Heart left ventricle (tissue), 16 donors: ENCODE measurements around the gene TNFRSF4. TPM values are rescaled to one million over a fixed set of nuclear protein-coding genes. Genes with fewer than 3 reads are reported as not detected.

Experiments used
- ATAC-seq, 4 donors: fragments of 200-7000 bp; cut with Tn5 transposase; one replicate each; pipeline ENCODE4 v1.9.1; 2020 to 2022; ENCODE audit warnings: moderate library complexity in 4 of 4, mild to moderate bottlenecking in 3 of 4, moderate number of reproducible peaks in 1 of 4
- DNase-seq, 5 donors: peaks; one replicate each; pipeline ENCODE4 v3.0.0-alpha.2; 2020
- H3K27ac ChIP-seq, 12 donors: fragments of 200-600 bp; sonication (generic) in 4 of 12; one replicate each; pipeline versions ENCODE4 v1.5.0 to v1.8.0; 2016 to 2022; ENCODE audit warnings: mild to moderate bottlenecking in 2 of 12
- H3K27me3 ChIP-seq, 9 donors: fragments of 200-600 bp; sonication (generic) in 2 of 9; one replicate each; pipeline versions ENCODE4 v1.5.1 to v1.8.0; 2016 to 2022; ENCODE audit warnings: mild to moderate bottlenecking in 3 of 9
- H3K36me3 ChIP-seq, 9 donors: fragments of 200-600 bp; sonication (generic) in 2 of 9; one replicate each; pipeline versions ENCODE4 v1.5.0 to v1.8.0; 2018 to 2022; ENCODE audit warnings: mild to moderate bottlenecking in 2 of 9
- H3K4me1 ChIP-seq, 12 donors: fragments of 200-600 bp; sonication (generic) in 4 of 12; one replicate each; pipeline versions ENCODE4 v1.5.0 to v1.8.0; 2016 to 2022; ENCODE audit warnings: mild to moderate bottlenecking in 3 of 12
- H3K4me3 ChIP-seq, 12 donors: fragments of 200-600 bp; sonication (generic) in 4 of 12; one replicate each; pipeline versions ENCODE4 v1.5.0 to v1.8.0; 2017 to 2022; ENCODE audit warnings: mild to moderate bottlenecking in 9 of 12, moderate library complexity in 4 of 12
- H3K9me3 ChIP-seq, 12 donors: fragments of 200-600 bp; sonication (generic) in 4 of 12; one replicate each; pipeline versions ENCODE4 v1.5.0 to v1.8.0; 2016 to 2022; ENCODE audit warnings: mild to moderate bottlenecking in 1 of 12
- POLR2A ChIP-seq, 2 donors: fragments of 450-650 bp; IDR thresholded peaks; one replicate each; pipeline ENCODE4 v1.6.1; 2017; ENCODE audit warnings: antibody characterized with exemption in 2 of 2, mild to moderate bottlenecking in 2 of 2, moderate library complexity in 2 of 2
- WGBS, 4 donors: extraction: QIAGEN DNeasy Blood & Tissue Kit in 2 of 4; methylation state at CpG; one replicate each; pipeline versions ENCODE4 v1.1.5 to v1.1.7; 2013 to 2018; 5-methylcytosine and 5-hydroxymethylcytosine counted together
- intact Hi-C, 10 donors: fragments of 100-400 bp; cut with DNase I; formaldehyde crosslinking; loops; one replicate each; pipeline versions ENCODE4 v1.11.1 to v1.14.2; 2022
- polyA plus RNA-seq, 2 donors: library from polyadenylated mRNA; stranded (reverse); fragments of 200-250 nt; gene quantifications; one replicate each; pipeline ENCODE4 v1.2.3, GENCODE V29; 2013
- total RNA-seq, 9 donors: library from RNA; depleted of rRNA in 2 of 9; stranded (reverse); fragments of >200 nt in 2 of 9; fragmentation: NEBNext Ultra II Directional in 3 of 9; extraction: Animal tissue kit (Norgen Biotek cat#: 25700) in 3 of 9; gene quantifications; one replicate each; pipeline versions ENCODE4 v1.1.0 to v1.2.4, GENCODE V29; 2016 to 2023
- TF ChIP-seq, protein P1 (sequence below), 12 donors: fragments of 200-600 bp; sonication (generic) in 4 of 12; IDR thresholded peaks; one replicate each; pipeline versions ENCODE4 v1.5.0 to v1.8.0; 2018 to 2022; ENCODE audit warnings: antibody characterized with exemption in 12 of 12, mild to moderate bottlenecking in 5 of 12
- donor health status: ischemic (EF 13 %, LVEDD 7.1; RV severe dilation, severe dysfunction).
- donor health status: healthy with polysubstance abuse.
- donor health status: DM: no; HTN: yes; CAD: no.
- donor health status: DM: no; HTN: no; CAD: no.
- donor health status: ischemic (EF 25% LVEDD 6.9; RV normal size, moderate dysfunction).
- donor health status: ischemic (EF 25% LVEDD 5.7; RV mildly dilated, moderate dysfunction).
- donor health status: healthy.
- donor health status: DM: yes; HTN: yes; CAD: no.
- donor health status: ischemic (EF 35%, LVEDD 5.7; RV mildly dilated, moderate dysfunction).
- donor health status: nonischemic (EF 11% LVEDD 7.7; RV severe dilation, severe dysfunction).
- donor health status: DM: yes; HTN: yes; CAD: no.
- donor health status: PGD.
- donor health status: ischemic (EF 29% LVEDD 5.4; RV normal size, mild dysfunction).
- donor health status: nonischemic (EF 23%, LVEDD 6.1; RV moderate dilation, normal function).

TNFRSF4 gene
- total and polyA plus RNA-seq, 11 donors: 1.1 to 23.8 (median 2.7) TPM

DNA sequence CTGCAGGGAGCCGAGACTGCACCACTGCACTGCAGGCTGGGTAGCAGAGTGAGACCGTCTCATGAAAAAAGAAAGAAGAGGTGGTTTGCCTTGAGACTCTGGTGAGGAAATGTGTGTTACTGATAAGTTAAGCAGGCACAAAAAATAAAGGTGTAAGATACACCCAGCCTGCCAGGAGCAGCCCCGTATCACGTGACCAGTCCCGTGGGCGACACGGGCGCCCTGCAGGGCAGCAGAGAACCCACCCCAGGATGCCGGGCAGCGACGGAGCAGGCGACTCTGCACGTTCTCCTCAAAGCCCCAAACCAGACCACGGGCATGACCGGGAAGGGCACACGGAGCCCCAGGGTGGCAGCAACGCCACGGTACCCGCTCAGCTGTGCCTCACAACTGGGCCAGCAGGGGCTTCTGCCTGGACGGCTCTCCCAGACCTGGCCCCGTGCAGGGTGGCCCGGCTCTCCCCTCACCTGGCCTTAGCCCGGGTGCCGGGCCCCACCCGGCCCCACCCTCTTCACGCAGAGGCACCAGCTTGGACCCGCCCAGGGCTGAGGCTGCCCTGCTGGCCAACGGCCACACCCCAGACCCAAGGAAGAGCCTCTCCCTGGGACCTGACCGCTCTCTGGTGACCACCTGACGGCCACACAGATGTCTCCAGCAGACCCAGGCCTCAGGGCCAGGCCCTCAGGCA, 8.1 kb upstream of the TNFRSF4 start:
- Histone ChIP-seq H3K9me3 (no peaks in the 10 kb centered on the region), H3K4me3 (no peak overlapping the region), H3K36me3 (peaks cover 0 to 96% (median 84%) of the 10 kb centered on the region in 9 donors), H3K27me3 (no peaks in the 10 kb centered on the region), H3K4me1 (peaks cover 0 to 22% (median 0%) of the 10 kb centered on the region in 12 donors), H3K27ac (no peak overlapping the region)
- no peak for ATAC-seq
- DNase-seq: no peak
- TF ChIP-seq, protein P1, sequence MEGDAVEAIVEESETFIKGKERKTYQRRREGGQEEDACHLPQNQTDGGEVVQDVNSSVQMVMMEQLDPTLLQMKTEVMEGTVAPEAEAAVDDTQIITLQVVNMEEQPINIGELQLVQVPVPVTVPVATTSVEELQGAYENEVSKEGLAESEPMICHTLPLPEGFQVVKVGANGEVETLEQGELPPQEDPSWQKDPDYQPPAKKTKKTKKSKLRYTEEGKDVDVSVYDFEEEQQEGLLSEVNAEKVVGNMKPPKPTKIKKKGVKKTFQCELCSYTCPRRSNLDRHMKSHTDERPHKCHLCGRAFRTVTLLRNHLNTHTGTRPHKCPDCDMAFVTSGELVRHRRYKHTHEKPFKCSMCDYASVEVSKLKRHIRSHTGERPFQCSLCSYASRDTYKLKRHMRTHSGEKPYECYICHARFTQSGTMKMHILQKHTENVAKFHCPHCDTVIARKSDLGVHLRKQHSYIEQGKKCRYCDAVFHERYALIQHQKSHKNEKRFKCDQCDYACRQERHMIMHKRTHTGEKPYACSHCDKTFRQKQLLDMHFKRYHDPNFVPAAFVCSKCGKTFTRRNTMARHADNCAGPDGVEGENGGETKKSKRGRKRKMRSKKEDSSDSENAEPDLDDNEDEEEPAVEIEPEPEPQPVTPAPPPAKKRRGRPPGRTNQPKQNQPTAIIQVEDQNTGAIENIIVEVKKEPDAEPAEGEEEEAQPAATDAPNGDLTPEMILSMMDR (IDR thresholded peaks at IDR 0.05): no peak
- no peak for TF ChIP-seq POLR2A (IDR thresholded peaks at IDR 0.05)
- WGBS, 4 donors: 84 to 89% (median 86%) methylated on average over 21 to 30 of the region's 30 CpGs
- intact Hi-C loops: loop anchor here in 1 of 10 donors (10.0 kb wide), 1 partner anchor 97 kb away; no protein-coding TSS in a partner anchor

DNA sequence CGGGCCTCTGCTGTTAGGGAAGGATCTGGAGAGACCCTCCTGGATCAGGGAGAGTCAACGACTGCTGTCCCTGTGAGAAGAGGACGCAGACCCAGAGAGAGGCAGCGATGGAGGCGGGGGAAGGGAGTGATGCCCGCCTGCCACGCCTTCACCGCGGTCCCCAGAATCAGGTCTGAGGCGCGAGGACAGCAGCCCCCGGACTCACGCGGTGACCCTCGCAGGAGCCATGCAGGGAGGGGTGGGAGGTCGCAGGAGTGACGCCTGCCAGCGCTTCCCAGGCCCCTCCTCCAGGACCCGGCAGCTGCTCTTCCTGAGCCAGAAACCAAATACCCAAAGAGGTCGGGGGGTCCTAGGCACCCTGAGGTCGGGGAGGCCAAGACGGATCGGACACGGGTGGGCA, 6.2 kb upstream of the TNFRSF4 start:
- TF ChIP-seq, protein P1 (IDR thresholded peaks at IDR 0.05): no peak
- no peak overlapping the region for H3K4me3 ChIP-seq
- H3K36me3 ChIP-seq: peaks cover 0 to 94% (median 79%) of the 10 kb centered on the region in 9 donors
- H3K9me3 ChIP-seq: no peaks in the 10 kb centered on the region
- H3K27ac ChIP-seq: no peak overlapping the region
- H3K27me3 ChIP-seq: no peaks in the 10 kb centered on the region
- 86 to 90% (median 88%) methylated on average over 20 to 24 of the region's 24 CpGs for WGBS, 4 donors
- intact Hi-C loops: loop anchor here in 1 of 10 donors (10.0 kb wide), 1 partner anchor 95 kb away; no protein-coding TSS in a partner anchor
- DNase-seq (no peak), ATAC-seq (no peak)
- peaks cover 0 to 26% (median 13%) of the 10 kb centered on the region in 12 donors for H3K4me1 ChIP-seq

DNA sequence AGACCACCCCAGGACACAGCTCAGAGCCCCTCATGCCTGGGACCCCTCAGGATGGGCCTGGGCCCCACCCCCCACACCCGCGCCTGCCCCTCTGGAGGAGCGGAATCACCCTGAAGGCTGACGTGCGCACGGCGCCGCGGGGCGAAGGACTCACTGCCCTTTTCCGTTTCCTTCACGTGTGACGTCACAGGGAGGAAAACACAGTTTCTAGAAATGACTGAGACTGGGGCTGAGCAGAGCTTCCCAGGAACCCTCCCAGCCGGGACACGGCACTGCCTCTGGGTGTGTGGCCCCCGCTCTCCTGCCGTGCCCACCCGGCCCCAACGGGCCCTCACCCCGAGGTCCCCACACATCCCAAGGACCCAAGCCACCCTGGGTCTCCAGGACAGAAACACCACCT, 5.4 kb upstream of the TNFRSF4 start:
- WGBS, 4 donors: 90 to 94% (median 92%) methylated on average over 17 to 20 of the region's 20 CpGs
- intact Hi-C loops: no loop called here
- no peaks in the 10 kb centered on the region for H3K27me3 ChIP-seq
- no peak for DNase-seq
- H3K4me3 ChIP-seq: no peak overlapping the region
- peak in 1 of 4 donors; percentile 19 for ATAC-seq
- no peaks in the 10 kb centered on the region for H3K9me3 ChIP-seq
- peak overlapping the region in 5 of 12 donors; percentile 49 to 86 (median 79) for H3K27ac ChIP-seq
- H3K36me3 ChIP-seq: peaks cover 0 to 86% (median 71%) of the 10 kb centered on the region in 9 donors
- TF ChIP-seq POLR2A (IDR thresholded peaks at IDR 0.05): no peak
- TF ChIP-seq, protein P1 (IDR thresholded peaks at IDR 0.05): no peak
- H3K4me1 ChIP-seq: peaks cover 0 to 31% (median 17%) of the 10 kb centered on the region in 12 donors

DNA sequence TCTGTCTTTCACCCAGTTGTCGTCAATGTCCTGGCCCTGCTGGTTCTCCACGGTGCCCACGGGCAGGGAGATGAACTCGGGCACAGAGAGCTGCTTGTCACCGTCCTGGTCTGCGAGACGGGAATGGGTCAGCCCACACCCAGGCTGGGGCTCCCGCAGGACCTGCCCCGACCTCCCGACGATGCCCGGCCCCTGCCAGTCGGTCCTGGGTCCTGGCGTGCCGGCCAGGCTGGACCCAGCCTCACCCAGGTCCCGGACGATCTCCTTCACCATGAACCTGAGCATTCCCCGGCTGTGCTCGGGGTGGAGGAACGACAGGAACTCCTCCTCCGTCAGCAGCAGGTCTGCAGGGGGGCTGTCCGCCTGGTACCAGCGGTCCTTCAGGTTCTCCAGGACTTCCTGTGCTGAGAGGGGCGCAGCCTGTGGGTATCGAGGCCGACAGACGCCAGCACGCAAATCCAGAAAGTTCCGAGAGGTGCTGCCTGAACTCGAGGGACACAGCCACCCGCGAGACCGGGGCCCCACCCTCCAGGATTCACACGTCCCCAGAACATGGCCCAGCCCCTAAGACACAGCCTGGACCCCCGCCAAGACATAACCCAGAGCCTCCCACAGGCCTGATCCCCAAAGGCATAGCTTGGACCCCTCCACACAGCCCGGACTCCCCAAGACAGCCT, 4.7 kb upstream of the TNFRSF4 start:
- ATAC-seq: peak in 1 of 4 donors; percentile 4
- Histone ChIP-seq H3K9me3 (no peaks in the 10 kb centered on the region), H3K27me3 (peaks cover 0 to 2% (median 0%) of the 10 kb centered on the region in 9 donors), H3K4me1 (peaks cover 0 to 35% (median 18%) of the 10 kb centered on the region in 12 donors), H3K4me3 (peak overlapping the region in 5 of 12 donors; percentile 3 to 28 (median 14)), H3K27ac (peak overlapping the region in 5 of 12 donors; percentile 49 to 86 (median 79)), H3K36me3 (peaks cover 0 to 79% (median 66%) of the 10 kb centered on the region in 9 donors)
- TF ChIP-seq, protein P1 (IDR thresholded peaks at IDR 0.05): no peak
- TF ChIP-seq POLR2A (IDR thresholded peaks at IDR 0.05): no peak
- 84 to 93% (median 91%) methylated on average over 30 to 36 of the region's 36 CpGs for WGBS, 4 donors
- DNase-seq: no peak
- intact Hi-C loops: no loop called here
